HepG2 (cell line): ENCODE measurements around the gene NFATC1. TPM values are rescaled to one million over a fixed set of nuclear protein-coding genes. Genes with fewer than 3 reads are reported as not detected.

Experiments used
- ATAC-seq: fragments of 200-7000 bp; cut with Tn5 transposase; 3 replicates; pipeline ENCODE4 v1.9.1; 2020; ENCODE audit warnings: mild to moderate bottlenecking, moderate library complexity
- BruUV-seq: library from RNA; stranded (reverse); fragments of 400-500 nt; replicated peaks from 2 replicates; lab custom pipeline; 2021; lab: Mats Ljungman, UMichigan
- CTCF ChIA-PET: fragments of 300-600 bp; formaldehyde crosslinking; extraction: SDS; loops from one replicate; lab custom pipeline; 2021; ENCODE audit warnings: low total read pairs, inconsistent platforms, low intra/inter-chr PET ratio; lab: Yijun Ruan, JAX
- POLR2A ChIA-PET: fragments of 350-600 bp; sonication (Branson Sonifier 250); formaldehyde crosslinking; loops from one replicate; lab custom pipeline; 2020; ENCODE audit warnings: antibody characterized with exemption, inconsistent platforms; lab: Yijun Ruan, JAX
- DNase-seq: peaks from one replicate; pipeline ENCODE4 v3.0.0-alpha.2; 2015; ENCODE audit warnings: low spot score
- FAIRE-seq: peaks from 3 replicates; lab custom pipeline; 2011; peaks lifted over from hg19 to GRCh38; lab: Jason Lieb, UNC
- H2AFZ ChIP-seq: one replicate; pipeline ENCODE4 v1.6.1; 2011; ENCODE audit warnings: low read length, inconsistent platforms
- H3K27ac ChIP-seq: fragments of 300-600 bp; 3 replicates; pipeline ENCODE4 v1.8.0; 2011; ENCODE audit warnings: mixed run types, mild to moderate bottlenecking, mixed read lengths, low read length, inconsistent platforms; ENCODE audit not compliant: insufficient read depth; ENCODE audit errors: extremely low read length
- H3K27me3 ChIP-seq, 2 experiments: fragments of 200-600 bp in 1 of 2; 2 replicates in 1 of 2; 3 replicates in 1 of 2; pipeline versions ENCODE4 v1.6.0 to v1.8.0; 2011; ENCODE audit warnings: low read length in 2 of 2, mild to moderate bottlenecking in 2 of 2, moderate library complexity in 2 of 2, inconsistent platforms in 1 of 2; ENCODE audit not compliant: insufficient read depth in 2 of 2, control insufficient read depth in 1 of 2
- H3K36me3 ChIP-seq, 2 experiments: fragments of 200-600 bp in 1 of 2; replicated peaks in 1 of 2; 2 replicates in 1 of 2; 3 replicates in 1 of 2; pipeline versions ENCODE4 v1.5.1 to v1.8.0; 2011; ENCODE audit warnings: low read length in 2 of 2, inconsistent platforms in 1 of 2; ENCODE audit not compliant: insufficient read depth in 2 of 2, control insufficient read depth in 1 of 2
- H3K4me1 ChIP-seq: 2 replicates; pipeline ENCODE4 v1.5.1; 2012; ENCODE audit warnings: low read length, inconsistent platforms; ENCODE audit not compliant: insufficient read depth
- H3K4me2 ChIP-seq: 2 replicates; pipeline ENCODE4 v1.6.0; 2011; ENCODE audit warnings: low read depth, low read length, inconsistent platforms
- H3K4me3 ChIP-seq, 3 experiments: fragments of 200-600 bp in 1 of 3; sonication (generic), shearing (Covaris generic) in 1 of 3; replicated peaks in 1 of 3; 2 replicates each; pipeline ENCODE4 v1.5.1; 2011 to 2016; ENCODE audit warnings: low read length in 3 of 3, inconsistent platforms in 2 of 3, low read depth in 2 of 3, mild to moderate bottlenecking in 2 of 3, control low read depth in 1 of 3, mixed read lengths in 1 of 3; ENCODE audit not compliant: insufficient read depth in 1 of 3
- H3K79me2 ChIP-seq: one replicate; pipeline ENCODE4 v1.6.1; 2011; ENCODE audit warnings: low read length, inconsistent platforms; ENCODE audit not compliant: insufficient read depth
- H3K9ac ChIP-seq: 2 replicates; pipeline ENCODE4 v1.6.0; 2011; ENCODE audit warnings: mild to moderate bottlenecking, low read depth, low read length, inconsistent platforms; ENCODE audit not compliant: insufficient read depth
- H3K9me3 ChIP-seq: 2 replicates; pipeline ENCODE4 v1.5.1; 2012; ENCODE audit warnings: mild to moderate bottlenecking, low read length
- H4K20me1 ChIP-seq: 2 replicates; pipeline ENCODE4 v1.6.0; 2011; ENCODE audit warnings: inconsistent platforms, mild to moderate bottlenecking, low read length, moderate library complexity; ENCODE audit not compliant: insufficient read depth
- DNMT3B ChIP-seq: conservative IDR thresholded peaks from 2 replicates; pipeline ENCODE4 v1.6.1; 2016; ENCODE audit warnings: missing biosample characterization, control low read depth
- HNF4A ChIP-seq: sonication (generic); formaldehyde crosslinking; IDR thresholded peaks from 2 replicates; pipeline ENCODE4 v1.4.0; 2020; ENCODE audit warnings: missing genetic modification reagents
- HNRNPH1 ChIP-seq: fragments of 200-400 bp; formaldehyde crosslinking; optimal IDR thresholded peaks from 2 replicates; pipeline ENCODE3; 2017; ENCODE audit warnings: mild to moderate bottlenecking, low read depth, low read length
- MTERF4 ChIP-seq: sonication (generic); formaldehyde crosslinking; IDR thresholded peaks from 2 replicates; pipeline ENCODE4 v1.8.0; 2023; ENCODE audit warnings: mild to moderate bottlenecking, missing genetic modification reagents
- POLR2AphosphoS5 ChIP-seq: IDR thresholded peaks from 2 replicates; pipeline ENCODE4 v1.6.1; 2012; ENCODE audit warnings: low read depth, low read length
- RFXANK ChIP-seq: IDR thresholded peaks from 2 replicates; pipeline ENCODE4 v1.6.1; 2016
- SATB2 ChIP-seq: sonication (generic); formaldehyde crosslinking; IDR thresholded peaks from 2 replicates; pipeline ENCODE4 v1.5.0; 2020; ENCODE audit warnings: missing genetic modification reagents
- STAT5B ChIP-seq: sonication (generic); formaldehyde crosslinking; IDR thresholded peaks from 2 replicates; pipeline ENCODE4 v1.4.0; 2020; ENCODE audit warnings: missing genetic modification reagents
- ZBTB25 ChIP-seq: IDR thresholded peaks from 2 replicates; pipeline ENCODE4 v1.6.1; 2018; ENCODE audit warnings: missing genetic modification reagents
- ZNF33A ChIP-seq: sonication (generic); formaldehyde crosslinking; IDR thresholded peaks from 2 replicates; pipeline ENCODE4 v1.5.1; 2020; ENCODE audit warnings: missing genetic modification reagents, mild to moderate bottlenecking, moderate library complexity, borderline replicate concordance
- WGBS: methylation state at CpG from one replicate; pipeline ENCODE4 v1.1.6; 2017; ENCODE audit warnings: low lambda C conversion rate; 5-methylcytosine and 5-hydroxymethylcytosine counted together
- in situ Hi-C: cut with HindIII; loops from 2 replicates; pipeline ENCODE4 v1.10.0; 2017; ENCODE audit warnings: low pct_unique_long_range_greater_than_20kb; ENCODE audit not compliant: extremely low pct_ligation_motif_present
- intact Hi-C: fragments of 100-400 bp; cut with micrococcal nuclease; formaldehyde crosslinking; loops from one replicate; pipeline ENCODE4 v1.10.0; 2022; ENCODE audit not compliant: unreplicated experiment
- polyA plus RNA-seq, 8 experiments: library from polyadenylated mRNA; depleted of rRNA in 3 of 8; stranded (reverse) in 7 of 8; unstranded in 1 of 8; fragments of >200 nt; fragmentation: Illumina TruSeq in 4 of 8; extraction: Trizol in 4 of 8; gene quantifications; 2 replicates each; pipeline versions ENCODE4 v1.2.1 to v1.2.3, GENCODE V29; 2011 to 2016; ENCODE audit warnings: low read depth in 4 of 8, missing spikeins in 1 of 8, mixed read lengths in 1 of 8; ENCODE audit not compliant: insufficient read depth in 1 of 8
- total RNA-seq, 5 experiments: library from RNA; depleted of rRNA; stranded (reverse); fragments of >200 nt; fragmentation: Illumina TruSeq; extraction: Trizol; gene quantifications; 2 replicates each; pipeline ENCODE4 v1.2.3, GENCODE V29; 2016; ENCODE audit warnings: low read depth in 1 of 5

NFATC1 gene
- total and polyA plus RNA-seq, 2 of the 13 experiments (the other 11 are each of a cell fraction or from before 2014, with no cell fraction given): not detected

- Histone ChIP-seq H4K20me1 (0 out of 2 replicates have a peak, but pooled peaks cover 2% of the 10 kb centered on the region), H3K4me3 (no peak overlapping the region), H3K27me3 (peaks cover 18 to 79% of the 10 kb centered on the region in 2 experiments; a peak in 4 of 5 replicates), H3K79me2 (no peaks in the 10 kb centered on the region), H3K4me1 (no peaks in the 10 kb centered on the region), H3K4me2 (no peak overlapping the region), H3K36me3 (no peaks in the 10 kb centered on the region), H2AFZ (no peak overlapping the region), H3K9me3 (no peaks in the 10 kb centered on the region), H3K27ac (no peak overlapping the region), H3K9ac (no peak overlapping the region)
- ATAC-seq (no peak), DNase-seq (no peak), FAIRE-seq (no peak)
- no TSS peak for BruUV-seq
- TF ChIP-seq SATB2 (CRISPR knock-in tag) (no peak), HNF4A (CRISPR knock-in tag) (no peak), STAT5B (CRISPR knock-in tag) (no peak), ZBTB25 (CRISPR knock-in tag) (no peak), POLR2AphosphoS5 (no peak), MTERF4 (no peak), DNMT3B (CRISPR knock-in tag) (no peak), RFXANK (CRISPR knock-in tag) (no peak), HNRNPH1 (no peak), ZNF33A (no peak)
- in situ Hi-C loops (no loop called here), intact Hi-C loops (no loop called here)
- ChIA-PET CTCF (no interaction called here), POLR2A (no interaction called here)
- WGBS: 32% methylated on average over 10 of the region's 24 CpGs
Observed at GRCh38 chr18:79422022-79422782, 26.5 kb downstream of the NFATC1 start.
